HG03135 (cell line): ENCODE data around the gene IRX3.

Source experiments
- ATAC-seq: cut with Tn5 transposase; IDR thresholded peaks from one replicate; pipeline ENCODE4 v1.9.1; 2021; ENCODE audit warnings: mild to moderate bottlenecking, moderate library complexity; ENCODE audit not compliant: unreplicated experiment

IRX3 gene

DNA sequence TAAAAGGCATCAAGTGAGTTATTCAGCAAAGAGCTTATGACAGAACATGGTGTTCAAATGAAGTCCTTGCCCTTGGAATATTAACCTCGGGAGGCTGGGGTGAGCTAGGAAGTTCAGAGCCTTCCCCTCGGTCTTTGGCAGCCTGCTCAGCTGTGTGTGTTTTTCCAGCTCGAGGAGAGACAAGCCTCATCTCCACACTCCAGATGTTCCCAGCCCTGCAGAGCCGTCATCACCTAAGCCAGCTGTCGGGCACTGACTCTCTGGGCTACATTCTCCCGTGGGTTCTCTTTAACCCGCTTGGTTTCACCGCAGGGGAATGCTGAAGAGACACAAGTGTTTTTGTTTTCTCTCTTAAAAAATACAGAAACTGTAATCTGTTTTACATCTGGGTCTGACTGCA, 47.1 kb downstream of the IRX3 start:
- no peak for ATAC-seq

DNA sequence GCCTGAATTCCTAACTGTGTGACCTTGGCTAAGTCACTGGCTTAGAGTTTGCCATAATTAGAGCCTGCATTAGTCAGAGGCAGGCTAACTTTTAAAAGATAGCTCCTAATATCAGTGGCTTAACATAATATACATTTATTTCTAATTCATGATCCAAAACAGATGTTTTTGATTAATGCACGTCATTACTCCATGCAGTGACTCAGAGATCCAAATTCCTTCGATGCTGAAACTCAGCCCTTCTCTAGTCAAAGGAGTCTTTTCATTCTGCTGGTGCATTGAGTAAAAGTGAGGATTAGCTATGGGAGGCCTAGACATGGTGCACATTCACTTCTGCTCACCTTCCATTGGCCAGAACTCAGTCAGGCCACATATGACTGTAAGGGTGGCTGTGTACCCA, 49.8 kb downstream of the IRX3 start:
- ATAC-seq, result no peak

GRCh38 chr16:54233615-54234014, 53.0 kb downstream of the IRX3 start:
- ATAC-seq, result no peak
